PC-9 (cell line): ENCODE results near the gene AIF1L. TPM values are rescaled to one million over a fixed set of nuclear protein-coding genes. Genes with fewer than 3 reads are reported as not detected.

Experiments used
- BruUV-seq: library from RNA; stranded (reverse); fragments of 400-500 nt; replicated peaks from 2 replicates; lab custom pipeline; 2021; lab: Mats Ljungman, UMichigan
- CTCF ChIA-PET: fragments of 300-600 bp; sonication (Branson Sonifier 250); formaldehyde crosslinking; loops from one replicate; lab custom pipeline; 2022; ENCODE audit warnings: antibody characterized with exemption; lab: Charles Lee
- POLR2A ChIA-PET: fragments of 300-600 bp; sonication (Branson Sonifier 250); formaldehyde crosslinking; loops from one replicate; lab custom pipeline; 2022; ENCODE audit warnings: antibody characterized with exemption; ENCODE audit not compliant: unreplicated experiment; lab: Charles Lee
- DNase-seq, 2 experiments: peaks; one replicate each; pipeline versions ENCODE4 v3.0.0 to v3.0.0-alpha.2; 2015 to 2022; ENCODE audit warnings: mixed read lengths in 1 of 2
- H2AFZ ChIP-seq: fragments of 200-600 bp; sonication (generic); 2 replicates; pipeline ENCODE4 v1.8.1; 2017; ENCODE audit warnings: antibody characterized with exemption
- H3F3A ChIP-seq: fragments of 200-600 bp; sonication (generic); 2 replicates; pipeline ENCODE4 v1.8.1; 2017; ENCODE audit warnings: antibody characterized with exemption, mild to moderate bottlenecking, low read depth; ENCODE audit not compliant: insufficient read depth
- H3K27ac ChIP-seq: fragments of 200-600 bp; sonication (generic); 2 replicates; pipeline ENCODE4 v1.6.1; 2016; ENCODE audit warnings: mixed run types
- H3K27me3 ChIP-seq: fragments of 200-600 bp; sonication (generic); 2 replicates; pipeline ENCODE4 v1.6.1; 2016; ENCODE audit warnings: low read depth, mixed run types; ENCODE audit not compliant: insufficient read depth
- H3K36me3 ChIP-seq: fragments of 200-600 bp; sonication (generic); 2 replicates; pipeline ENCODE4 v1.6.1; 2016; ENCODE audit warnings: low read depth, mixed run types
- H3K4me1 ChIP-seq: fragments of 200-600 bp; sonication (generic); replicated peaks from 2 replicates; pipeline ENCODE4 v1.6.1; 2016; ENCODE audit warnings: mixed run types; ENCODE audit not compliant: insufficient read depth
- H3K4me2 ChIP-seq: fragments of 200-600 bp; sonication (generic); 2 replicates; pipeline ENCODE4 v1.6.1; 2017; ENCODE audit warnings: mixed run types
- H3K4me3 ChIP-seq: fragments of 200-600 bp; sonication (generic); 2 replicates; pipeline ENCODE4 v1.6.1; 2016; ENCODE audit warnings: mixed run types
- H3K79me2 ChIP-seq: fragments of 200-600 bp; sonication (generic); 2 replicates; pipeline ENCODE4 v1.6.1; 2017; ENCODE audit warnings: low read depth, mixed run types
- H3K9me2 ChIP-seq: fragments of 200-600 bp; sonication (generic); 2 replicates; pipeline ENCODE4 v1.8.1; 2017; ENCODE audit warnings: mild to moderate bottlenecking; ENCODE audit not compliant: insufficient read depth
- H3K9me3 ChIP-seq: fragments of 200-600 bp; sonication (generic); 2 replicates; pipeline ENCODE4 v1.8.1; 2016; ENCODE audit warnings: low read depth; ENCODE audit not compliant: insufficient read depth
- H4K20me1 ChIP-seq: fragments of 200-600 bp; sonication (generic); 2 replicates; pipeline ENCODE4 v1.8.1; 2017; ENCODE audit not compliant: insufficient read depth
- EZH2 ChIP-seq: fragments of 200-600 bp; sonication (generic); IDR thresholded peaks from 2 replicates; pipeline ENCODE4 v1.8.0; 2017; ENCODE audit warnings: antibody characterized with exemption, low read depth
- intact Hi-C: fragments of 100-400 bp; cut with micrococcal nuclease; formaldehyde crosslinking; loops from one replicate; pipeline ENCODE4 v1.10.0; 2022; ENCODE audit not compliant: unreplicated experiment
- total RNA-seq: library from RNA; stranded (reverse); gene quantifications from 2 replicates; pipeline ENCODE4 v1.2.3, GENCODE V29; 2021
- TF ChIP-seq, protein P1 (sequence below): fragments of 200-600 bp; sonication (generic); conservative IDR thresholded peaks from 2 replicates; pipeline ENCODE4 v1.6.1; 2017; ENCODE audit warnings: mixed run types, antibody characterized with exemption, mild to moderate bottlenecking, moderate library complexity

Gene AIF1L
- total RNA-seq, 1 experiment from 2014 or later, result 87.3 TPM

DNA sequence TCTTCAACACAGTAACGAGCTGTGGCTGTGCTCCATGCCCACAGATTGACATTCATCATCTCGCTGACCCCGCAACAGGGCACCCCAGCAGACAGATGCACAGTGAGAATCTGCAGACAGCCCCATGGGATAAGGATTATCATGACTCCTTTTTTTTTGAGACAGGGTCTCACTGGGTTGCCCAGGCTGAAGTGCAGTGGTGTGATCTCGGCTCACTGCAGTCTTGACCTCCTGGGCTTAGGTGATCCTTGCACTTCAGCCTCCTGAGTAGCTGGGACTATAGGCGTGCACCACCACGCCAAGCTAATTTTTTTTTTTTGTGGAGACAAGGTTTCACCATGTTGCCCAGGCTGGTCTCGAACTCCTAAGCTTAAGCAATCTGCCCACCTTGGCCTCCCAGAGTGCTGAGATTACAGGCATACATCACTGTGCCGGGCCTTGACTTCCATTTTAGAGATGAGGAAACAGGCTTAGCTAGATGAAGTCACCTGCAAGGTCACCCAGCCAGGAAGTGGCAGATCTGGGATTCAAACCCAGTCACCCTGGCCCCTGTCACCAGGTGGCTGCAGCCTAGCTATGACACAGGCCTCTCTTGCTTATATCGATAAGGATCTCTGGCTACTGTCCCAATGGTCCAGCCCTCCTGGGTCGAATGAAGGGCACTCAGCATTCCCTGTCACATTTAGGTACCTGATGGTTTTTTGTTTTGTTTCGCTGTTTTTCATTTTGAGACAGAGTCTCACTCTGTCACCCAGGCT lies 5.1 kb downstream of the AIF1L start:
- no peaks in the 10 kb centered on the region for H3K9me2 ChIP-seq
- no TSS peak for BruUV-seq
- H2AFZ ChIP-seq, result no peak overlapping the region
- H3K36me3 ChIP-seq, result no peaks in the 10 kb centered on the region
- H3K4me1 ChIP-seq, result peaks cover 14% of the 10 kb centered on the region; the same call in 1 of the 2 replicates
- ChIA-PET POLR2A (no interaction called here), CTCF (no interaction called here)
- no peak overlapping the region for H3K27ac ChIP-seq
- peak in 1 of 2 experiments; percentile 48 for DNase-seq
- H4K20me1 ChIP-seq, result peaks cover 14% of the 10 kb centered on the region; the same call in 1 of the 2 replicates
- H3F3A ChIP-seq, result peaks cover 8% of the 10 kb centered on the region; the same call in 1 of the 2 replicates
- no peak overlapping the region for H3K4me3 ChIP-seq
- H3K79me2 ChIP-seq, result 0 out of 2 replicates have a peak, but pooled peaks cover 4% of the 10 kb centered on the region
- intact Hi-C loops, result no loop called here
- no peaks in the 10 kb centered on the region for H3K27me3 ChIP-seq
- H3K4me2 ChIP-seq, result no peak overlapping the region
- TF ChIP-seq, protein P1, sequence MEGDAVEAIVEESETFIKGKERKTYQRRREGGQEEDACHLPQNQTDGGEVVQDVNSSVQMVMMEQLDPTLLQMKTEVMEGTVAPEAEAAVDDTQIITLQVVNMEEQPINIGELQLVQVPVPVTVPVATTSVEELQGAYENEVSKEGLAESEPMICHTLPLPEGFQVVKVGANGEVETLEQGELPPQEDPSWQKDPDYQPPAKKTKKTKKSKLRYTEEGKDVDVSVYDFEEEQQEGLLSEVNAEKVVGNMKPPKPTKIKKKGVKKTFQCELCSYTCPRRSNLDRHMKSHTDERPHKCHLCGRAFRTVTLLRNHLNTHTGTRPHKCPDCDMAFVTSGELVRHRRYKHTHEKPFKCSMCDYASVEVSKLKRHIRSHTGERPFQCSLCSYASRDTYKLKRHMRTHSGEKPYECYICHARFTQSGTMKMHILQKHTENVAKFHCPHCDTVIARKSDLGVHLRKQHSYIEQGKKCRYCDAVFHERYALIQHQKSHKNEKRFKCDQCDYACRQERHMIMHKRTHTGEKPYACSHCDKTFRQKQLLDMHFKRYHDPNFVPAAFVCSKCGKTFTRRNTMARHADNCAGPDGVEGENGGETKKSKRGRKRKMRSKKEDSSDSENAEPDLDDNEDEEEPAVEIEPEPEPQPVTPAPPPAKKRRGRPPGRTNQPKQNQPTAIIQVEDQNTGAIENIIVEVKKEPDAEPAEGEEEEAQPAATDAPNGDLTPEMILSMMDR, result no peak
- TF ChIP-seq EZH2, result no peak
- no peaks in the 10 kb centered on the region for H3K9me3 ChIP-seq

DNA sequence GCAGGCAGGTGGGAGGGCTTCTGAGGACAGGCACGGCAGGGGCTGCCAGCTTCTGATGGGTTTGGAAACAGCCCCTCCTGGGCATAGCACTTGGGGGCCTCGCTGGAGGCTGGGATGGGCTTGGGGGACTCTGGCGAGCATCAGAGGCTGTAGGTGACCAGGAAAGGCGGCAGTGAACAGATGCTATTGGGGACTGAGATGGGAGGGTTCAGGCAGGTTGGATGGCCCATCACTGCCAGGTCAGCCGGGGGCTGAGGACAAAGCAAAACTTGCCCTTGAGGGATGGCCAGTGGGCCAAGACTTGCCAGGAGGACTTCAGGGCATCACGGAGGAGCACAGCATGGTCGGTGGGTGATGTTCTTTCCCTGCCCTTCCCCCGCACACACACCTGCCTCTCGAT lies 6.7 kb downstream of the AIF1L start:
- Histone ChIP-seq H3F3A (no peaks in the 10 kb centered on the region), H3K36me3 (no peaks in the 10 kb centered on the region), H2AFZ (no peak overlapping the region), H3K4me1 (0 out of 2 replicates have a peak, but pooled peaks cover 6% of the 10 kb centered on the region), H3K4me2 (no peak overlapping the region), H3K79me2 (no peaks in the 10 kb centered on the region), H3K27me3 (no peaks in the 10 kb centered on the region), H3K9me3 (no peaks in the 10 kb centered on the region), H3K9me2 (no peaks in the 10 kb centered on the region), H3K27ac (no peak overlapping the region), H3K4me3 (no peak overlapping the region), H4K20me1 (peaks cover 4% of the 10 kb centered on the region; the same call in 1 of the 2 replicates)
- TF ChIP-seq, protein P1, result no peak
- no peak for TF ChIP-seq EZH2
- no TSS peak for BruUV-seq
- DNase-seq, result no peak
- CTCF ChIA-PET, result interaction anchor here (0.6 to 1.6 kb wide), 4 partner anchors 22 to 49 kb away, joined by 3 to 8 read pairs (median 4); partner anchors contain the start of gene NUP214
- POLR2A ChIA-PET, result interaction anchor here (0.6 to 0.7 kb wide), 2 partner anchors 10 to 1351 kb away, joined by 3 to 4 read pairs; no protein-coding TSS in a partner anchor
- intact Hi-C loops, result no loop called here

DNA sequence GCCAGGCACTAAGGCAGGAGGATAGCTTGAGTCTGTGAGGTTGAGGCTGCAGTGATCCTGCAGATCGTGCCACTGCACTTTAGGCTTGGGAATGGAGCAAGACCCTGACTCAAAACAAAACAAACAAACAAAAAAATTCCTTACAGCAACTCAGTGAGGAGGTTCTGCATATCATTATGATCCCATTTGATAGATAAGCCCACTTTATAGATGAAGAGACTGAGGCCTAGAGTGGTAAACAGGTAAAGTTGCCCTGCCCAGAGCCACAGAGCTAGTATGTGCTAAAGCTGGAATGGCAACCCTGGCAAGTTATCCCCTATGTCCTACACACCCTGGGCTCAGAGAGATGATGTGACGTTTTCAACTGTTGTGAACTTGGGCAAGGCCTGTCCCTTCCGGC lies 7.2 kb downstream of the AIF1L start:
- Histone ChIP-seq H2AFZ (no peak overlapping the region), H3K79me2 (no peaks in the 10 kb centered on the region), H4K20me1 (no peaks in the 10 kb centered on the region), H3K4me3 (no peak overlapping the region), H3K9me2 (no peaks in the 10 kb centered on the region), H3K4me2 (no peak overlapping the region), H3K4me1 (0 out of 2 replicates have a peak, but pooled peaks cover 6% of the 10 kb centered on the region), H3K36me3 (no peaks in the 10 kb centered on the region), H3K27ac (no peak overlapping the region), H3K27me3 (no peaks in the 10 kb centered on the region), H3K9me3 (no peaks in the 10 kb centered on the region), H3F3A (no peaks in the 10 kb centered on the region)
- no TSS peak for BruUV-seq
- POLR2A ChIA-PET, result interaction anchor here (0.6 kb wide), 1 partner anchor 1350 kb away, joined by 3 read pairs; no protein-coding TSS in a partner anchor
- TF ChIP-seq, protein P1, result no peak
- no peak for TF ChIP-seq EZH2
- DNase-seq, result no peak
- intact Hi-C loops, result no loop called here
- CTCF ChIA-PET, result interaction anchor here (1.6 kb wide), 1 partner anchor 46 kb away, joined by 8 read pairs; no protein-coding TSS in a partner anchor
